IMR-90 (cell line): ENCODE data around the gene ANO4. TPM values are rescaled to one million over a fixed set of nuclear protein-coding genes. Genes with fewer than 3 reads are reported as not detected.
"Not testable (repeated sequence)": the region's sequence is repeated elsewhere in the genome, so short reads cannot be mapped to it uniquely, and the experiment has no call there.

ENCODE experiments used
- ATAC-seq: fragments of 200-7000 bp; cut with Tn5 transposase; 2 replicates; pipeline ENCODE4 v1.9.1; 2020; ENCODE audit warnings: low read depth, mild to moderate bottlenecking, moderate library complexity
- BruUV-seq: library from RNA; stranded (reverse); fragments of 400-500 nt; replicated peaks from 2 replicates; lab custom pipeline; 2021; lab: Mats Ljungman, UMichigan
- CTCF ChIA-PET: fragments of 300-600 bp; formaldehyde crosslinking; extraction: SDS; loops from one replicate; lab custom pipeline; 2021; ENCODE audit warnings: antibody characterized with exemption; lab: Yijun Ruan, JAX
- POLR2A ChIA-PET: fragments of 300-600 bp; sonication (Branson Sonifier 250); formaldehyde crosslinking; loops from one replicate; lab custom pipeline; 2022; ENCODE audit warnings: antibody characterized with exemption; ENCODE audit not compliant: unreplicated experiment; lab: Charles Lee
- DNase-seq: peaks from one replicate; pipeline ENCODE4 v3.0.0; 2013
- H2AFZ ChIP-seq: replicated peaks from 2 replicates; pipeline ENCODE3; 2013; ENCODE audit warnings: low read length, mild to moderate bottlenecking; ENCODE audit not compliant: poor library complexity
- H2AK5ac ChIP-seq: 2 replicates; pipeline ENCODE4 v1.6.1; 2013; ENCODE audit warnings: low read depth, low read length, inconsistent platforms
- H2AK9ac ChIP-seq: replicated peaks from 2 replicates; pipeline ENCODE3; 2013; ENCODE audit warnings: mild to moderate bottlenecking, low read depth, low read length, moderate library complexity; ENCODE audit not compliant: poor library complexity
- H2BK120ac ChIP-seq: 2 replicates; pipeline ENCODE4 v1.6.1; 2013; ENCODE audit warnings: low read depth, low read length, inconsistent platforms
- H2BK15ac ChIP-seq: 3 replicates; pipeline ENCODE4 v1.6.1; 2013; ENCODE audit warnings: low read depth, low read length, inconsistent platforms
- H2BK20ac ChIP-seq: 2 replicates; pipeline ENCODE4 v1.6.1; 2013; ENCODE audit warnings: low read depth, mild to moderate bottlenecking, inconsistent platforms, low read length, moderate library complexity
- H2BK5ac ChIP-seq: 2 replicates; pipeline ENCODE4 v1.6.1; 2013; ENCODE audit warnings: mild to moderate bottlenecking, low read depth, low read length, inconsistent platforms; ENCODE audit not compliant: poor library complexity, severe bottlenecking
- H3K14ac ChIP-seq: replicated peaks from 2 replicates; pipeline ENCODE4 v1.6.1; 2013; ENCODE audit warnings: low read depth, low read length, inconsistent platforms
- H3K18ac ChIP-seq: 2 replicates; pipeline ENCODE4 v1.6.1; 2013; ENCODE audit warnings: low read depth, low read length, control low read depth
- H3K23ac ChIP-seq: 2 replicates; pipeline ENCODE4 v1.6.1; 2013; ENCODE audit warnings: low read depth, low read length, inconsistent platforms
- H3K27ac ChIP-seq: 2 replicates; pipeline ENCODE4 v1.5.1; 2013; ENCODE audit warnings: mild to moderate bottlenecking, control low read depth, low read length; ENCODE audit not compliant: insufficient read depth
- H3K27me3 ChIP-seq: 2 replicates; pipeline ENCODE4 v1.6.1; 2013; ENCODE audit warnings: low read length; ENCODE audit not compliant: control insufficient read depth, insufficient read depth
- H3K36me3 ChIP-seq: 2 replicates; pipeline ENCODE4 v1.6.1; 2013; ENCODE audit warnings: low read length, mixed read lengths; ENCODE audit not compliant: control insufficient read depth, insufficient read depth
- H3K4ac ChIP-seq: 2 replicates; pipeline ENCODE4 v1.6.1; 2013; ENCODE audit warnings: low read depth, low read length, inconsistent platforms
- H3K4me1 ChIP-seq: 2 replicates; pipeline ENCODE4 v1.6.1; 2013; ENCODE audit warnings: low read length, mixed read lengths; ENCODE audit not compliant: control insufficient read depth, insufficient read depth
- H3K4me2 ChIP-seq: 2 replicates; pipeline ENCODE4 v1.6.1; 2013; ENCODE audit warnings: low read depth, mild to moderate bottlenecking, control low read depth, low read length, moderate library complexity
- H3K4me3 ChIP-seq: 2 replicates; pipeline ENCODE4 v1.5.1; 2013; ENCODE audit warnings: low read depth, mild to moderate bottlenecking, control low read depth, low read length, moderate library complexity; ENCODE audit not compliant: insufficient read depth
- H3K56ac ChIP-seq: 2 replicates; pipeline ENCODE4 v1.6.1; 2013; ENCODE audit warnings: low read length, inconsistent platforms; ENCODE audit not compliant: insufficient read depth; ENCODE audit errors: extremely low read depth
- H3K79me1 ChIP-seq, 2 experiments: 2 replicates each; pipeline ENCODE4 v1.6.1; 2013; ENCODE audit warnings: low read length in 2 of 2, inconsistent platforms in 1 of 2, low read depth in 1 of 2
- H3K9ac ChIP-seq: 2 replicates; pipeline ENCODE4 v1.6.1; 2013; ENCODE audit warnings: low read depth, low read length, control low read depth
- H3K9me1 ChIP-seq: 2 replicates; pipeline ENCODE4 v1.6.1; 2013; ENCODE audit warnings: low read length, inconsistent platforms; ENCODE audit not compliant: insufficient read depth
- H3K9me3 ChIP-seq: 2 replicates; pipeline ENCODE4 v1.6.1; 2013; ENCODE audit warnings: low read length; ENCODE audit not compliant: control insufficient read depth, insufficient read depth
- H4K20me1 ChIP-seq: 2 replicates; pipeline ENCODE4 v1.6.1; 2013; ENCODE audit warnings: low read length, inconsistent platforms; ENCODE audit not compliant: insufficient read depth
- H4K5ac ChIP-seq: 2 replicates; pipeline ENCODE4 v1.6.1; 2013; ENCODE audit warnings: mild to moderate bottlenecking, low read depth, low read length, control low read depth
- H4K8ac ChIP-seq, 2 experiments: 2 replicates each; pipeline ENCODE4 v1.6.1; 2013; ENCODE audit warnings: low read depth in 2 of 2, low read length in 2 of 2, control low read depth in 1 of 2, inconsistent platforms in 1 of 2
- H4K91ac ChIP-seq: 2 replicates; pipeline ENCODE4 v1.6.1; 2013; ENCODE audit warnings: low read depth, low read length, inconsistent platforms; ENCODE audit not compliant: insufficient read depth
- dilution Hi-C: fragments of 300-500 bp; cut with HindIII; formaldehyde crosslinking; loops from one replicate; pipeline ENCODE4 v1.14.3; 2018; ENCODE audit warnings: low sequenced_read_pairs; ENCODE audit not compliant: unreplicated experiment
- in situ Hi-C: fragments of 300-500 bp; cut with MboI; formaldehyde crosslinking; loops from 3 replicates; pipeline ENCODE4 v1.14.3; 2019; ENCODE audit warnings: low sequenced_read_pairs, inconsistent platforms, mixed read lengths
- intact Hi-C: fragments of 100-400 bp; cut with micrococcal nuclease; formaldehyde crosslinking; loops from 2 replicates; pipeline ENCODE4 v1.10.0; 2022
- polyA plus RNA-seq, 3 experiments: library from polyadenylated mRNA; depleted of rRNA; stranded (reverse); fragments of >200 nt; gene quantifications; 2 replicates each; pipeline ENCODE4 v1.2.3, GENCODE V29; 2012; ENCODE audit warnings: low replicate concordance in 1 of 3
- total RNA-seq: library from RNA; depleted of rRNA; stranded (reverse); fragments of >200 nt; gene quantifications from 2 replicates; pipeline ENCODE4 v1.2.3, GENCODE V29; 2012

The ANO4 gene
- total and polyA plus RNA-seq, 2 of the 4 experiments (the other 2 are of a cell fraction), result 4.7 to 10.2 TPM

DNA sequence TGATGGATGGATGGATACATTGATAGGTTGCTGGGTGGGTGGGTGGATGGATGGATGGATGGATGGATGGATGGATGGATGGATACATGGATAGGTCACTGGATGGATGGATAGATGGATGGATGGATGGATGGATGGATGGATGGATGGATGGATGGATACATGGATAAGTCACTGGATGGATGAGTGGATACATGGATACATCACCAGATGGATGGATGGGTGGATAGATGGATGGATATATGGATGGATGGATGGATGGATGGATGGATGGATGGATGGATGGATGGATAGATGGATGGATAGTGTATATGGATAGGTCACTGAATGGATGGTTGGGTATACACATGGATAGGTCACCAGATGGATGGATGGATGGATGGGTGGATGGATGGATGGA lies 194.9 kb downstream of the ANO4 start:
- H3K4ac ChIP-seq, H3K27ac ChIP-seq, ATAC-seq, H4K5ac ChIP-seq, POLR2A ChIA-PET, H3K18ac ChIP-seq, H3K9ac ChIP-seq, H4K8ac ChIP-seq, DNase-seq, H3K23ac ChIP-seq, H3K14ac ChIP-seq, H2AK9ac ChIP-seq, H2BK20ac ChIP-seq, H4K20me1 ChIP-seq, H2BK5ac ChIP-seq, H3K9me1 ChIP-seq, H3K4me3 ChIP-seq, H3K56ac ChIP-seq, H2AK5ac ChIP-seq, H3K27me3 ChIP-seq, H2AFZ ChIP-seq, BruUV-seq, H3K36me3 ChIP-seq, dilution Hi-C loops, H2BK120ac ChIP-seq, H4K91ac ChIP-seq, CTCF ChIA-PET, H3K9me3 ChIP-seq, H2BK15ac ChIP-seq, H3K79me1 ChIP-seq, H3K4me2 ChIP-seq, in situ Hi-C loops: not testable (repeated sequence)
- peaks cover 11% of the 10 kb centered on the region for H3K4me1 ChIP-seq
- intact Hi-C loops, result loop anchor here (5.0 kb wide), 1 partner anchor 162 kb away; no protein-coding TSS in a partner anchor
